Activated CD4-positive, CD25-positive, alpha-beta regulatory T cell treated with anti-CD3 and anti-CD28 coated beads, Interleukin-2, amount 50 U/mL, for 16 hours (primary cell): ENCODE measurements around the gene CNTNAP4.

Experiments
- DNase-seq: peaks from one replicate; pipeline ENCODE4 v3.0.0-alpha.2; 2020; ENCODE audit warnings: low read depth, low spot score

Gene CNTNAP4

GRCh38 chr16:76389126-76389525 is 111.9 kb downstream of the CNTNAP4 start:
- DNase-seq: no peak

- DNase-seq: no peak
Measured at GRCh38 chr16:76390476-76390875, 113.3 kb downstream of the CNTNAP4 start.

- DNase-seq: no peak
Measured at GRCh38 chr16:76396977-76397376, 119.8 kb downstream of the CNTNAP4 start.

- DNase-seq: no peak
Measured at GRCh38 chr16:76409706-76410105, 132.5 kb downstream of the CNTNAP4 start.

- DNase-seq: no peak
Measured at GRCh38 chr16:76421571-76421970, 144.4 kb downstream of the CNTNAP4 start.

- DNase-seq: no peak
Measured at GRCh38 chr16:76428858-76429257, 151.7 kb downstream of the CNTNAP4 start.

GRCh38 chr16:76441391-76441790 is 164.2 kb downstream of the CNTNAP4 start:
- DNase-seq: no peak

- DNase-seq: no peak
Measured at GRCh38 chr16:76441876-76442275, 164.7 kb downstream of the CNTNAP4 start.

GRCh38 chr16:76443973-76444372 is 166.8 kb downstream of the CNTNAP4 start:
- DNase-seq: no peak

GRCh38 chr16:76444832-76445231 is 167.6 kb downstream of the CNTNAP4 start:
- no peak for DNase-seq

GRCh38 chr16:76445815-76446214 is 168.6 kb downstream of the CNTNAP4 start:
- DNase-seq: no peak

GRCh38 chr16:76446251-76446650 is 169.1 kb downstream of the CNTNAP4 start:
- no peak for DNase-seq

GRCh38 chr16:76450890-76451289 is 173.7 kb downstream of the CNTNAP4 start:
- DNase-seq: no peak

- no peak for DNase-seq
Measured at GRCh38 chr16:76455257-76455656, 178.1 kb downstream of the CNTNAP4 start.

- DNase-seq: no peak
Measured at GRCh38 chr16:76456016-76456415, 178.8 kb downstream of the CNTNAP4 start.

GRCh38 chr16:76459111-76459510 is 181.9 kb downstream of the CNTNAP4 start:
- no peak for DNase-seq

GRCh38 chr16:76461836-76462235 is 184.6 kb downstream of the CNTNAP4 start:
- no peak for DNase-seq

GRCh38 chr16:76464955-76465620 is 187.9 kb downstream of the CNTNAP4 start:
- no peak for DNase-seq

- DNase-seq: no peak
Measured at GRCh38 chr16:76466871-76467270, 189.7 kb downstream of the CNTNAP4 start.

- DNase-seq: no peak
Measured at GRCh38 chr16:76474048-76474447, 196.8 kb downstream of the CNTNAP4 start.

GRCh38 chr16:76478105-76478504 is 200.9 kb downstream of the CNTNAP4 start:
- DNase-seq: no peak

GRCh38 chr16:76483307-76483909 is 206.2 kb downstream of the CNTNAP4 start:
- no peak for DNase-seq

GRCh38 chr16:76484020-76484419 is 206.8 kb downstream of the CNTNAP4 start:
- DNase-seq: no peak

GRCh38 chr16:76486740-76487139 is 209.5 kb downstream of the CNTNAP4 start:
- DNase-seq: no peak
